ENCODE data around the gene ARFGEF3.

DNA sequence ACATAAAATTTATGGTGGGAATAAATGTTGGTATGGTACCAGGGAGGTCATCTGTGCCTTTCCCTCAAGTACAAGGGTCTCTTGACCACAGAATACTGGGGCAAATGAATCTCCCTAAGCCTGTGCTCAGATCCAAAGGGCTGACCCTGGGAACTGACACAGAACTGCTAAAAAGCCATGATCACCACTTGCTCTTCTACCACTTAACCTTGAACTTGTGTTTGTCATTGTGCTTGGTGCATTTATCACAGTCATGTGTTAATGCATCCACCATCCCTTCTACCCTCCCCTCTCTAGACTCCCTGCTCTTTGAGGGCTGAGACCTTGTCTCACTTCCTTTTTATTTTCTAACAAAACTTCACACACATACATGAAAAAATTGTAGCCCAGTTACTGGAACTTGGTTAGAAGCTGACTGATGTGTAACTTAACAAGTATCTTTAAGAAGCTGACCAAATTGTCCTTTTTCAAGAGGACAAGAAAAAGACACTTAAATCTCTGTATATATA is 102.7 kb downstream of the ARFGEF3 start:
- TF ChIP-seq, protein P1, sequence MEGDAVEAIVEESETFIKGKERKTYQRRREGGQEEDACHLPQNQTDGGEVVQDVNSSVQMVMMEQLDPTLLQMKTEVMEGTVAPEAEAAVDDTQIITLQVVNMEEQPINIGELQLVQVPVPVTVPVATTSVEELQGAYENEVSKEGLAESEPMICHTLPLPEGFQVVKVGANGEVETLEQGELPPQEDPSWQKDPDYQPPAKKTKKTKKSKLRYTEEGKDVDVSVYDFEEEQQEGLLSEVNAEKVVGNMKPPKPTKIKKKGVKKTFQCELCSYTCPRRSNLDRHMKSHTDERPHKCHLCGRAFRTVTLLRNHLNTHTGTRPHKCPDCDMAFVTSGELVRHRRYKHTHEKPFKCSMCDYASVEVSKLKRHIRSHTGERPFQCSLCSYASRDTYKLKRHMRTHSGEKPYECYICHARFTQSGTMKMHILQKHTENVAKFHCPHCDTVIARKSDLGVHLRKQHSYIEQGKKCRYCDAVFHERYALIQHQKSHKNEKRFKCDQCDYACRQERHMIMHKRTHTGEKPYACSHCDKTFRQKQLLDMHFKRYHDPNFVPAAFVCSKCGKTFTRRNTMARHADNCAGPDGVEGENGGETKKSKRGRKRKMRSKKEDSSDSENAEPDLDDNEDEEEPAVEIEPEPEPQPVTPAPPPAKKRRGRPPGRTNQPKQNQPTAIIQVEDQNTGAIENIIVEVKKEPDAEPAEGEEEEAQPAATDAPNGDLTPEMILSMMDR (conservative IDR thresholded peaks at IDR 0.05; ENCODE audit: low read depth, low read length) = no peak
- TF ChIP-seq EZH2 (IDR thresholded peaks at IDR 0.05; ENCODE audit: borderline replicate concordance, low read depth, low read length, poor library complexity, severe bottlenecking) = no peak

All from A673 (cell line).